GM04504 (cell line): ENCODE data around the gene NRCAM.

Source experiments
- DNase-seq: peaks from one replicate; pipeline ENCODE4 v3.0.0-alpha.2; 2012; ENCODE audit warnings: low read depth

NRCAM gene

DNA sequence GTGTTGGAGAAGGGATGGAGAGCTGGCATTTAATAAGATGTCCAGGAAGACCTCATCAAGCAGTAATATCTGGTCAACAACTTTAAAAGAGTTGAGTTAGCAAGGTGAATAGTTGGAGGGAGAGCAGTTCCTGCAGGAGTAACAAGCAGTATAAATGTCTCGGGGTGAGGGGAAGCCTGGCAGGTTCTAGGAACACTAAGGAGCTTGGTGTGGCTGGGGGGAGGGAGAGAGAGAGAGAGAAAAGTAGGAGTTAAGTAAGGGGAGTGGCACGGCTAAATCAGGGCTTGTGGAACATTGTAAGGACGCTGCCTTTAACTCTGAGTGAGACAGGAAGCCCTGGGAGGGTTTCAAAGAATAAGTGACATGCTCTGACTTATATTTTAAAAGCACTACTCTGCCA is 304.0 kb downstream of the NRCAM start:
- no peak for DNase-seq

DNA sequence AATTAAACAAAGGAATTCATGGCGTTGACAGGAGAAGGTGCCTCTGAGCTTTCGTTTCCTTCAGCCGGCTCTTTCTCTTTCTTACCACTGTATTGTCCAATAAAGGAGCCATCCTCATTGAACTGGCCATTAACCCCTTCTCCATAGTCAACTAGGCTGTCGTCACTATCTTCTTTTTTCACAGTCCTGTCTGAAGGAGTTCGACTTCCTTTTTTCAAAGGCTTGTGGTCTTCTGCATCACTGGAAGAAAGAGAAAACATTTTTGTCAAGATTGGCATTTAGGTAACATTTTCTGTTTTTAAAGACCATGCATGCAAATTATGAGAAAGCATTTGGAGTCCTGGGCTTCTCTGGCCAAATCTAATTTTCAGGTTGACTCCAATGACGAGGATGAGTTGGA is 306.3 kb downstream of the NRCAM start:
- no peak for DNase-seq

DNA sequence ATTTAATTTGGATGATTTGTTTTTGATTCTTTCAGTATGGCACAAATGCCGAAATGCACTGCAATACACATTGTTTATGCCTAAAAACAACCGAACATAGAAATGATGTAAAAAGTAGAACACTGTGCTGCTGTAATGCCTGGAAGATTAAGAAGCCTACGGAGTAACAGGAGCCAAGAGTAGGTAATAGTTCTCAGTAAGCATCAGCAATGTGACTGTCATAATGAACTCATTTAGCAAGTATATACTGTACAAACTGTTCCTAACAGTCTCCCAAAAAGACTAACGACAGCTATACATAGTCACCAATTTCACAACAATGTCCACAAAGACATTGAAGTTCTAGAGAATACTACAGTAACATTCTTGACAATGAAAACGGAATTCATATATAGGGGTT is 307.1 kb downstream of the NRCAM start:
- no peak for DNase-seq

DNA sequence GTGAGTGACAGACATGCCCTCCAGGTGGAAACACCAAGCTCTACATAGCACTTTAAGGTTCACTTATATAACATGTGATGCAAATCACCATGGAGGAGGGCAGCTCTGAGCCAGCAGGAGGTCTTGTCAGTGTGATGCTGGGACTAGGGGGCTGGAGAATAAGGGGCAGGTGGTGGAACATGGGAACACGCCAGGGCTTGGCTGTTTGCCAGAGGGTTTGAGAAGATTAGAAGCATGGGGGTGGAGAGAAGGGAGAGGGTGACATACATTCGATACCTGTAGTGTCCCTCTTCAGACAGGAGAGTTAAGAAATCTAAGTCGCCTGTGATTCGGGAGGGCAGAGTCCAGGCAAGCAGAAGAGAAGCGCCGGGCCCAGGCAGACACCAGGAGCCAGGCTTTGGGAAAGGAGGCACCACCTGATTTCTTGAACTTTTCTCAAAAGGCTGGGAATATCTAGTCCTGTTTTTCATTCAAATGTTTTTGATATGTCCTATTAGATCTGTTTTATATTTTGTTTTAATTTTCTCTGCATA is 309.1 kb downstream of the NRCAM start:
- DNase-seq = no peak

DNA sequence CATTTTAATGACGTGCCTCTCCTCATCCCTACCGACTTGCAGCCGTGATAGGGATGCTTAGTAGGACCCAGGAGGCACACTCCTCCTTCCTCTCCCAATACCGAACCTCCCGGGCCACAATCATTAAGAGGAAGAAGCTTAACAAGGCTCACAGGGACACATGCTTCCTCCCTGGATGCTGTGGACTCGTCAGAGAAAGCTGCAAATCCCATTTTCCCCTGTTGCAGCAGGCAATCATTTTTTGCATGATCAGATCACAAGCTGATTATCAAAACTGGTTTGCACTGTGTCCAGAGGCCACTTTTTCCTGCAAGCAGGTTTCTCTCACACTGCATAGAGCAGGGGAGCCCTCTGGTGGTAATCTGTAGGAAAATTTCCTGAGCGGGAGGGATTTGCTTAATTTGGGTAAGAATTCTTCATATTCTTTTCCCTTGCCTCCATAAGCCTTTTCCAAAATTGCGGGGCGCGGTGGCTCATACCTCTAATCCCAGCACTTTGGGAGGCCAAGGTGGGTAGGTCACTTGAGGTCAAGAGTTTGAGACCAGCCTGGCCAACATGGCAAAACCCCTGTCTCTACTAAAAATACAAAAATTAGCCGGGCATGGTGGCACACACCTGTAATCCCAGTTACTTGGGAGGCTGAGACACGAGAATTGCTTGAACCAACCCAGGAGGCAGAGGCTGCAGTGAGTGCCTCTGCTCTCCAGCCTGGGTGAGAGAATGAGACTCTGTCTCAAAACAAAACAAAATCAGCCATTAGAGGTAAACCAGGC is 310.0 kb downstream of the NRCAM start:
- peak; percentile 61 for DNase-seq

DNA sequence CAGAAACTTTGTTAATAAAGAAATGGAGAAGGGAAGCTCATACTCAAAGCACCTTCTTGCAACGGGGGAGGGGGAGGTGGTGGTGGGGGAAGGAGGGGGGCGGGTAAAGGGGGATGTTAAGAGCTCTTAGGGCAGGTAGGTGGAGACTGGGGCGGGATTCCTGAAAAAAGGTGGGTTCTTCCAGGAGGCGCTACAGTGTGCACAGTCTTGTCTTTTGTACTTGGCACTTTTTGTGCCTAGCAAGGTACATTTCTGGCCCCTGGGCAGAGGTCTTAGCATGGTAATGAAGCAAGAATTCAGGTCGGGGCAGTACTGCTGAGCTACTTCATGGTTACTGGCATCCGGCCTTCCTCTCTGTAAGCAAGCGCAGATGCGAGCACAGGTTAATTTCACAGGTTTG is 310.8 kb downstream of the NRCAM start:
- DNase-seq = no peak

DNA sequence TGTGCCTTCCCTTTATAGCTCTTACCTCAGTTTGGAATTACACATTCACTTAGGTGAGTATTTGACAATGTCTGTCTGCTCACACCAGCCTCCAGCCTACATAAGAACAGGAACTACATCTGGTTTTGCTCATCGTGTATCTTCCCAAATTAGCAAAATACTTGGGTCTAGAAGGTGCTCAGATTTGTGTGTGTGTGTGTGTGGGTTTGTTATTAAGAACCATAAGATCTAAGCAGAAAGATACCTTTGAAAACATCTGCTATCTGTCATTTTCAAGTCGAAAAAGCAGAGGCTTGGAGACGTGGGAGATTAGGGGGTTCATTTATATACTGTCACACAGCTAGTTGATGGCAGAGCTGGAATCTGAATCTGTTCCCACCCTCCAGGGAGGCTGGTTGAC is 311.3 kb downstream of the NRCAM start:
- no peak for DNase-seq

DNA sequence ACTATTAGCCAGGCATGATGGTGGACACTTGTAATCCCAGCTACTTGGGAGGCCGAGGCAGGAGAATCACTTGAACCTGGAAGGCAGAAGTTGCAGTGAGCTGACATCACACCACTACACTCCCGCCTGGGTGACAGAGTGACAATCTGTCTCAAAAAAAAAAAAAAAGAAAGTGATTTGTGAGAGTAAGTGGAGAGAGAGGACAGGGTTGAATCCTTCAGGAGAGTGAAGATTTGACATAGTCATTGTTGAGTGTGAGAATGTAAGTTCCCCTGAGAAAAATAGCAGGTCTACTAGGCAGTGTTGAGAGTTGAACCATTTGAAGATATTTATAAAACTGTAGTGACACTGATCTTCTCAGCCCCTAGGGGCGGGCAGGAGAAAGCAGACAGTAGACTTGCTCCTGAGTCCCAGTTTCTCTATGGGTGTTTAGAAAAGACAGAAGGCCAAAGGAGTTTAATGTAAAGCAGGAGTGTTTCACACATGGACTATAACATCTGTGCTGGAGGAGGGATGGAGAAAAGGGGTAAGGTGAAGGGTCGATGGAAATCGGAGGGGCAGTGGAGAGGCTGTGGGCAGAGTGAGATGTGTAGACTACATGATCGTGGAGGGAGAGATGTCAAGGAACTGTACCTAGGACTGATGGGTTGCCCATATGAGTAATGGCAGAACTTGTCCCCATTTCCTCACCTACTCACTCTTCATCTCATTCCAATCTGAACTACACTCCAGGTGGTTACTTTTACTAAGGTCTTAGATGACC is 312.4 kb downstream of the NRCAM start:
- DNase-seq = no peak

DNA sequence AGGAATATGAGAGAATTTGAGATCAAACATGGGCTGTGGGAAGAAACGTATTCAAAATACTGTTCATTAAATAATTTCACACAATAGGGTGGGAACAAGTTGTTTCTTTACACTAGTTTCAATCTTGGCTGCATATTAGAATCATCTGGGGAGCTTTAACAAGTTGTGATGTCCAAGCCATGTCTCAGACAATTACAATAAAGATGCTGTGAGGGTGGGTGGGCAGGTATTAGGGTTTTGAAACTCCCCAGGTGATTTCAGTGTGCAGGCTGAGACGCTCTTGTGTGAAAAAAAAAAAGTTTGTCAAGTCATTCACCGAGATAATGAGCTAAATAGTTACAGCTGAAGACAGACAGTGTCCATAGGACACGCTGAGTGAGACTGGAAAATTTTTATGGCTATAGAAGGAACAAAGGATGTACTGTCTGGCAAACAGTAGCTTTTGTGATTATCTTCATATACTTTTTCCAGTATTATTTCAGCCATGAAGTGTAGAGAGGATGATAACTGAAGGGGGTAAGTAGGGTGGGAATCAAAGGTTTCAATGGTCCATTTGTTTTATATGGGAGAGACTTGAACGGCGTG is 313.5 kb downstream of the NRCAM start:
- no peak for DNase-seq

DNA sequence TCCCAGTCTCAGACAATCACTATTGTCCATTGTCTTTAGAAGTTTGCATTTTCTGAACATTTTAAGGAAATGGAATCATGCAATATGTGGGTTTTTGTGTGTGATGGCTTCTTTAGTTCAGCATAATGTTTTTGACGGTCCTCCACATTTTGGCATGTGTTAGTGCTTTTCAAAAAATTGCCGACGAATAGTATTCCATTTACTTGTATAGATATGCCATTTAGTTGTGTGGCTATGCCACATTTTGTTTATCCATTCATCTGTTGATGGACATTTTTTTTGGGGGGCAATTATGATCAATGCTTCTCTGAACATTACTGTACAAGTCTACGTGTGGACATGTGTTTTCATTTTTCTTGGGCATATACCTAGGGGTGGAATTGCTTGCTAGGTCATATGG is 314.1 kb downstream of the NRCAM start:
- no peak for DNase-seq

DNA sequence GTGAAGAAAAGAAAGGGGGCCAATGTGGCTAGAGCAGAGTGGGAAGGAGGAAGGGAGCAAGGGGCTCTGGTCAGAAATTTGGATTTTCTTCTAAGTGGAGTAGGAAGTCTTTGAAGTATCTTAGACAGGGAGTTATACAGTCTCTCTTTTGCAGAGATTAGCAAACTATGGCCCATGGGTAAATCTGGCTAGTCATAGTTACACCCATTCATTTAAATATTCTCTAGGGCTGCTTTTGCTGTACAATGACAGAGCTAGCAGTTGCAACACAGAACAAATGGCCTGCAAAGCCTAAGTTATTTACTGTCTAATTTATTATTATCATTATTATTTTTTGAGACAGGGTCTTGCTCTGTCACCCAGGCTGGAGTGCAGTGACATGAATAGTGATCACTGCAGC is 315.6 kb downstream of the NRCAM start:
- no peak for DNase-seq

DNA sequence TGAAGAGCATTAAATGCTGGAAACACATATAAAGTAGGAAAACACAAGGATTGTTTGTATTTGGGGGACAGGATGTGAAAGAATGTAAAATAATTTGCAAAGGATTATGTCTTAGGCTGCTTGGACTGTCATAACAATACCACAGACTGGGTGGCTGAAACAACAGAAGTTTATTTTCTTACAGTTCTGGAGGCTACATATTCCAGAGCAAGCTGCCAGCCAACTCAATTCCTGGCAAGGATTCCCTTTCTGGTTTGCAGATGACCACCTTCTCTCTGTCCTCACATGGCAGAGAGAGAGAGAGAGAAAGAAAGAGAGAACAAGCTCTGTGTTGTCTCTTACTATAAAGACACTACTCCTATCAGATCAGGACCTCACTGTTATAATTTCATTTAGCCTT is 317.3 kb downstream of the NRCAM start:
- DNase-seq = no peak

DNA sequence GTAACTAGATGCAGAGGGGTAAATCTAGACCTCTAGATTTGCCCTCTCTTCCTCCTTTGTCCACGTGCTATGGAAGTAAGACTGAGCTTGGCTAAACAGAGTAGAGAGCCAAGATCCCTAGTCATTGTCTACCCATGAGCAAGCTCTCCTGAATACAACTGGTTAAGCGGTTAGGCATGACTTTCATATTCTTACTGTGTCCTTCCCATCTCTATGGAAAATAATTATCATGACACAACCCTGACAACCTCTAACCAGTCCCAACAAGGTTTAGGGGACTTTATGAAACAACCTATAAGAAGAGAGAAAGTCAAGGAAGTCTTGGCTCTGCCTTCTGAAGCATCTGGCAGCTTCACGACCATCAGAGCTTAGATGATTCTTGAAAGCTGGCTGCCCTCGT is 318.2 kb downstream of the NRCAM start:
- no peak for DNase-seq

DNA sequence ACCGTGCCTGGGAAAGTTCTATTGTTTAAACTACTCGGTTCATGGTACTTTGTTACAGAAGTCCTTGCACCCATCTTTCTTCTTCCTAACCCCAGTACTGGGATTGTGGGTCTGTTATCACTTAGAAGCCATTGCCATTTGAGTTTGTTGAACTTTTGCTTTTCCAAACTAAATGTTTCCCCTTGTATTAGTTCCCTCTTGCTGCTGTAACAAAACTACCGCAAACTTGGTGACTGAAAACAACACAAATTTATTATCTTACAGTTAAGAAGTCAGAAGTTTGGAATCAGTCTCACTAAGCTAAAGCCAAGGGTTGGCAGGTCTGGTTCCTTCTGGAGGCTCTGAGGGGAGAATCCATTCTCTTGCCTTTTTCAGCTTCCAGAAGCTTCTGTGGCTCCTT is 319.2 kb downstream of the NRCAM start:
- no peak for DNase-seq

DNA sequence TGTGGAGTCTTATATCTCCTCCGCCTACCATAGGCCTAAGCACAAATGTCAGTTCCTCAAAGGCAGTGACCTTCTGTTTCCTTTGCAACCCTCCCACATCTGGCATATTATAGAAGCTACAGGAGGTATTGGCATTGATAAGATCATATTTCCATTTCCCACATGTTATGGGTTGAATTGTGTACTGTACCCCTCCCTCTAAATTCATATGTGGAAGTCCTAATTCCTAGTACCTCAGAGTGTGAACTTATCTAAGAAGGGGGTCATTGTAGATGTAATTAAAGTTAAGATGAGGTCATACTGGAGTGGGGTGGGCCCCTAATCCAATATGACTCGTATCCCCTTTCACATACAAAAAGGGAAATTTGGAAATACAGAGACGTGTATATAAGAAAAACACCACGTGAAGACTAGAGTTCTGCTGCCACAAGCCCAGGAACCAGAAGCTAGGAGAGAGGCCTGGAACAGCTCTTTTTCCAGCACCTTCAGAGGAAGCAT is 320.0 kb downstream of the NRCAM start:
- DNase-seq = no peak

DNA sequence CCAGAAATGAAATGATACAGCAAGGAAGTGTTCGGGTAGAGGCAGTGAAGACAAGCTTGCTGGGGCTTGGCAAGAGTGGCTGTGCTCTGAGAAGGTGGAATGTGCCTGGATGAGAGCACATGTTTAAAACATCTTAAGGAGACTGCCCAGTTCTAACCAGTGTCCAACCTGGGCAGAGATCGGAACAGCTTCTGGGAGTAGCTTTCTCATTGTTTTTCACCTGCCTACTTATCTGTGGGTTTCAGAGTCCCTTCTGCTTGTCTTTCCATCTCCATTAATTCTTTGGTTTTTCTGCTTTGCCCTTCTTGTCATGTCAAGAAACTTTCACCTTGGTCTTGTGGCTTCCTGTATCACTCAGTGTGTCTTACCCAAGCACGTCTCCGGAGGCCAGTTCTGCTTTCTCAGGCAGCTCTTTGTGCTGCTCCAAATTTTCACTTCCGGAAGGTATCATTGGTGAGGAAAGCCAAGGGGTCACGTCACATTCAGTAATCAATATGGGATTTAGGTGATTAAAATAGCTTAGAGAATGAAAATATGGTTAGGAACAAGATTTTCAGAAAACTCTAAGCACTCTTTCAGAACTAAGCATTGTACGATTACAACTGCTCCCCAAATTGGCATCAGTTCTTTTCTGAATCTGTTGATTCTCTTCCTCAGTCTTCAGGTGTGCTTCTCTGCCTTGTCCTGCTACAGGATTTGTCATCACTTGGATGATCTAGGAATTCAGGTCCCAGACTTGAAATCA is 320.6 kb downstream of the NRCAM start:
- DNase-seq = no peak

DNA sequence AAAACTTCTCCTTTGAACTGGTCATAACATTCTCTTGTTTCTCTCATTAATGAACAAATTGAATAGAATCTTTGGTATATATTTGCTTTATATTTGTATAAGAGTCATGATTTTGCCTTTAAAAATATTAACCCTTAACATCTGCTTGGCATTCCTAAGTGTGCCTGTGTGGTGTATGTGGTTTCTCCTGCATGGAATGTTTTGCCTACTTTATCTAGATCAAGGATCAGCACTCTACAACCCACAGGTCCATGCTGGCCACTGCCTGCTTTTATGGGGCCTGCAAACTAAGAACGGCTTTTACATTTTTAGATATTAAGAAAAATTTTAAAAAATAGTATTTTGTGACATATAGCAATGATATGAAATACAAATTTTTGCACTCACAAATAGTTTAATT is 321.8 kb downstream of the NRCAM start:
- no peak for DNase-seq

DNA sequence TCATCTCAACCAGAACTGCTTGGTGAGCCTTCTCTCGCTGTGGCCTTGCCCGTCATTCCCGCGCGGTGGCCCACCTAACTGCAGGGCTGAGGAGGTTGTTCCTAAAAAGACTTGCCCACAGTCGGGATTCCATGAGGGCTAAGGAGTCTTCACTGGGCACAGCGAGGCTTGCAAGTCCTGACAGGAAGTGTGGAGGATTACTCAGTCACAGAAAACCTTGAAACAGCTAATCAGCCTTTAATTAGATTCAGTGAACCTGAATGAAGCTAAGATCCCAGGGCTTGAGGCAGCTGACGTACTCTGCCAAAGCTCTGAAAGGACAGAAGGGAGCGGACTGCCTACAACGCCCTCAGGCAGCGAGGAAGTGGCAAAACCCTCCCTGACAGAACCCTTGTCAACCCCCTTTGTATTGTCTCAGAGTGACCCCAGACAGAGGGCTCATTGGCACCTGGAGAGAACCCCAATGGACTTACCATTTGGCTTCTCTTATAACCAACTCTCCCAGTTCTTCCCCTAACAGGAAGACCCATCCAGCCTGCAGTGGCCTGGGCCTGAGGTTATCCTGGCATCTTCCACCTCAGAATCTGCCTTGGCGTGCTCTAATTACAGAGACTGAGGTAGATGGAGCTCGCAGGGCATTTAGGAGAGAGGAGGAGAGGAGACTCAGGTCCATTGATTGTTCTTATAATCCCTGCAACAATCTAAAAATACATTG is 323.5 kb downstream of the NRCAM start:
- no peak for DNase-seq

DNA sequence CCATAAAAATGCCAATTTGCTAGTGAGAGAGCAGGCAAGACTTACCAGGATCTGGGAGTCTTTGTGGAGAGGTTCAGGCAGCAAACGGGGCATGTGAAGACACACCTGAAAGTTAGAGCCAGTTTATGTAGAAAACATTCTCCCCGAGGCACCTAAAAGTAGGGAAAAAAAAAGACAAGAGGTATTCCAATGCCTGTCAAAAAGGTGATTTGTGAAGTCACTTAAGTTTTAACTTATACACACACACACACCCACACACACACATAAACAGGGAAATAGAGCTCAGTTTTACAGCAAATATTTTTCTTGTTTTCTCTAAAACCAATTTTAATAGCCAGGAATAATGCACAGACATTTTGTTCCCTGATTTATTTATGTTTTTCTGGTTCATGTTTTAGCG is 326.0 kb downstream of the NRCAM start, which contains the start of gene LAMB4:
TSS of gene LAMB4 (minus strand) at position 101 of the 400 bp plus-strand sequence. CDS start 7,197 bp downstream, outside the sequence.
- DNase-seq = no peak

DNA sequence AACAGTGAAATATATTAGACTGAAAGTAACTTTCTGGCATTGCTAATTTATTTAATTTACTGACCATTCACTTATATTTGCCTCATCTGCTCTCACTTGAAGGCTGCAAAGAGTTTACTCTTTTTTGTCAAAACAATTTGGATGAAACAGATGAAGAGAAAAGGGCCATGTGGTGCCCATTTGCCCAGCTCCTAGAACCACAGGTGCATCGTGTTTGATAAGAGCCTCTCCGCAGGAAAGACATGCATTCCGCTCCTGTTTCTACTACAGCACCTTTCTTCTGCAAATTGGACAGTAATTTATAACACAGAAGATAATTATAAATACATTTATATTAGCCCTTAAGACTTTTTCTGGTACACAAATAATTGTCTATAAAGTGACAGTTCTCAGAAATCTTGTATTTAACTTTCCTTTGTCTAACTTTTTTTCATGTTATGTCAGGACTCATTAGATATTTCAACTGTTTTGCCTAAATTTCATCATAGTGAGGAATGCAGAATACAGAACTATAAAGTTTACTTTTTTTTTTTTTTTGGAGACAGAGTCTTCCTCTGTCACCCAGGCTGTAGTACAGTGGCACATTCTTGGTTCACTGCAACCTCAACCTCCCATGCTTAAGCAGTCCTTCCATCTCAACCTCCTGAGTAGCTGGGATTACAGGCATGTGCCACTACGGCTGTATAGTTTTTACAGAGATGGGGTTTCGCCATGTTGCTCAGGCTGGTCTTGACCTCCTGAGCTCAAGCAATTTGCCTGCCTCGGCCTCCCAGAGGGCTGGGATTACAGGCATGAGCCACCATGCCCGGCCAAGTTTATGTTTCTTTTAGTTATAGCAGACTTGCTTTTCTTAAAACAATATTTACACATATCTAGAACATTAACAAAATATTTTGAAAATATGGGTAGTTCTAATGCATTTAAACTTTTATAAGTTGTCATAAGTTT is 326.9 kb downstream of the NRCAM start:
- DNase-seq = no peak
